ENCODE results near the gene USP8.

DNA sequence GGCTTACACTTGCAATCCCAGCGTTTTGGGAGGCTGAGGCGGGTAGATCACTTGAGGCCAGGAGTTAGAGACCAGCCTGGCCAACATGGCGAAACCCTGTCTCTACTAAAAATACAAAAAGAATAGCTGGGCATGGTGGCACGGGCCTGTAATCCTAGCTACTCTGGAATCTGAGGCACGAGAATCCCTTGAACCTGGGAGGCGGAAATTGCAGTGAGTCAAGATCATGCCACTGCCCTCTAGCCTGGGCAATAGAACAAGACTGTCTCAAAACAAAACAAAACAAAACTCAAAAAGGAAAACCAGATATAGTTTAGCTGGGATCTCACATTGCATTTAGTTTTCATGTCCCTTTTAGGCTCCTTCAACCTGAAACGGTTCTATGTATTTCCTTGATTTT lies 125.1 kb downstream of the USP8 start:
- TF ChIP-seq CTCF (IDR thresholded peaks at IDR 0.05) = no peak
- TF ChIP-seq EP300 (IDR thresholded peaks at IDR 0.05) = no peak
